HuH-7.5 (cell line): Measurements from ENCODE around the gene USP36.

ENCODE experiments used
- DNase-seq: peaks from one replicate; pipeline ENCODE4 v3.0.0; 2011; ENCODE audit warnings: low spot score

Gene USP36

GRCh38 chr17:78812855-78813254 lies 27.8 kb downstream of the USP36 start:
- DNase-seq: no peak

DNA sequence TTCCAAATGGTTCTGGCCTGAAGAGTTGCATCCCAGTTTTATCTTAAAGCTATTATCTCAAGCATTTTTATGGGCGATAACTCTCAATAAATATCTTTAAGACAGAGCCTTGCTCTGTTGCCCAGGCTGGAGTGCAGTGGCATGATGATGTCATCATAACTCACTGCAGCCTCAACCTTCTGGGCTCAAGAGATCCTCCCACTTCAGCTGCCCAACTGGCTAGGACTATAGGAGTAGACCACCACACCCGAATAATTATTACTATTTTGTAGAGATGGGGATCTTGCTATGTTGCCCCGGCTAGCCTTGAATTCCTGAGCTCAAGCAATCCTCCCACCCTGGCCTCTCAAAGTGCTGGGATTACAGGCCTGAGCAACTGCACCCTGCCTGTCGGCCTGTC lies 32.5 kb downstream of the USP36 start:
- DNase-seq: no peak

DNA sequence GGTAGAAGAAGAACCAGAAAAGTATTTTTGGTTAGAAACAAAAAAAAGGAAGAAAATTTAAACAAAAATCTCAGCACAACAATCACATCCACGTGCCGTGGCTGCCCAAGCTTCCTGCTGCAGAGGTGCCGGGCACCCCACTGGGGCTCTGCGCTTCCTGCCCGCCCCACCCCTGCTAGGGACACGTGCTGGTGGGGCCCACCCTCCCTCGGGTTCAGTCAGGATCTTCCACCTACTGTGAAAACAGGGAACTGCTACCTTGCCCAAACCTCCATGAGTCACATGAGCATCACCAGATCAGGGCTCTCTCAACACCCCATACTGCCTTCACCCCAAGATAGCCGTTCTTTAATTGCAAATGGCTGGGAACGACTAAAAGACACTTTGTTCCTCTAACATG lies 34.2 kb downstream of the USP36 start:
- DNase-seq: no peak

GRCh38 chr17:78805301-78805700 lies 35.3 kb downstream of the USP36 start:
- no peak for DNase-seq

GRCh38 chr17:78804777-78805176 lies 35.8 kb downstream of the USP36 start:
- DNase-seq: no peak

- DNase-seq: no peak
These were observed 37.3 kb downstream of the USP36 start for GRCh38 chr17:78803186-78803845.

- DNase-seq: no peak
These were observed 38.2 kb downstream of the USP36 start for GRCh38 chr17:78802459-78802858.

DNA sequence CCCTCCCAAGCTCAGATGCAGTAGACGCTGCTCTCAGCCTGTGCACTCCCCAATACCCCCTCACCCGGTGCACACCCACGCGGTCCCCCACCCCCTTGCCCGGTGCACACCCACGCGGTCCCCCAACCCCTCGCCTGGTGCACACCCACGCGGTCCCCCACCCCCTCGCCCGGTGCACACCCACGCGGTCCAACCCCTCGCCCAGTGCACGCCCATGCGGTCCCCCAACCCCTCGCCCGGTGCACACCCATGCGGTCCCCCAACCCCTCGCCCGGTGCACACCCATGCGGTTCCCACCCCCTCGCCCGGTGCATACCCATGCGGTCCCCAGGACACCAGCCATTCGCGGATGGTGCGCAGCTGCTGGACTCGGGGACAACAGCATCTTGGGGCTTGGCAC lies 38.6 kb downstream of the USP36 start:
- DNase-seq: no peak

- DNase-seq: no peak
These were observed 40.3 kb downstream of the USP36 start for GRCh38 chr17:78800132-78800931.

GRCh38 chr17:78798695-78799559 lies 41.7 kb downstream of the USP36 start:
- peak; percentile 49 for DNase-seq

- DNase-seq: no peak
These were observed 42.7 kb downstream of the USP36 start for GRCh38 chr17:78797691-78798585.

DNA sequence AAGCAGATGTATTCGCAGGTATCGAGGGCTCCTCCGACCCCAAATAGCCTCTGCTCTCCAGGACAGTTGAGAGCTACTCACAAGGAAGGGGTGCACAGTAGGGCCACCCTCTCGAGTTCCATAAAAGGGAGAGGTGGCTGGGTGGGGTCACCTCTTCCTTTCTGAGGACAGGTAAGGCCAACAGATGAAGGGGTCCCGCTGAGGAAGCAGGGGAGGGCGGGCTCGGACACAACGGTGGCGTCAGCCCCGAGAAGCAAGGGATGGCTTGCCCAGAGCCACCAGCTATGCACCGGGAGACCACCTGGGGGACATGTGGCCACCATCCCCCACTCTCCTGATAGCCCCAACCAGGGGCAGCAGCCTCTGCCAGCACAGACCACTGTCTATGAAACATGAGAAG lies 43.4 kb downstream of the USP36 start:
- DNase-seq: no peak

DNA sequence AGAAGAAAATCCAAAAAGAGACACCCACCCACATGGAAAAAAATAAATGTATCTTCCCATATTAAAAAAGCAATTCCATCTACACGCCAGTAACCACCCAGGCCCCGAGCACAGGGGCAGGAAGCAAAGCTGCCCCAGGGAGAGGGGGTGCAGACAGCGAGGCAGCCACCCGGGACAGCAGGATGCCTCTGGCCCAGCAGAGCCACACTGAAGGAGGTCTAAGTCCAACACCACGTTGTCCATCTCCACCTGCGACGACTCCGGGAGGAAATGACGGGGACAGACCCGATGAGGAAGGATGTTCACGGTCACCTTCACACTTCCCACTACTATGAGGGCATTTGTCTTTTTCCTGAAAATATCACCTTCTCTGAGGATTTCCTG lies 44.1 kb downstream of the USP36 start:
- no peak for DNase-seq

- DNase-seq: no peak
These were observed 44.6 kb downstream of the USP36 start for GRCh38 chr17:78795861-78796516.

DNA sequence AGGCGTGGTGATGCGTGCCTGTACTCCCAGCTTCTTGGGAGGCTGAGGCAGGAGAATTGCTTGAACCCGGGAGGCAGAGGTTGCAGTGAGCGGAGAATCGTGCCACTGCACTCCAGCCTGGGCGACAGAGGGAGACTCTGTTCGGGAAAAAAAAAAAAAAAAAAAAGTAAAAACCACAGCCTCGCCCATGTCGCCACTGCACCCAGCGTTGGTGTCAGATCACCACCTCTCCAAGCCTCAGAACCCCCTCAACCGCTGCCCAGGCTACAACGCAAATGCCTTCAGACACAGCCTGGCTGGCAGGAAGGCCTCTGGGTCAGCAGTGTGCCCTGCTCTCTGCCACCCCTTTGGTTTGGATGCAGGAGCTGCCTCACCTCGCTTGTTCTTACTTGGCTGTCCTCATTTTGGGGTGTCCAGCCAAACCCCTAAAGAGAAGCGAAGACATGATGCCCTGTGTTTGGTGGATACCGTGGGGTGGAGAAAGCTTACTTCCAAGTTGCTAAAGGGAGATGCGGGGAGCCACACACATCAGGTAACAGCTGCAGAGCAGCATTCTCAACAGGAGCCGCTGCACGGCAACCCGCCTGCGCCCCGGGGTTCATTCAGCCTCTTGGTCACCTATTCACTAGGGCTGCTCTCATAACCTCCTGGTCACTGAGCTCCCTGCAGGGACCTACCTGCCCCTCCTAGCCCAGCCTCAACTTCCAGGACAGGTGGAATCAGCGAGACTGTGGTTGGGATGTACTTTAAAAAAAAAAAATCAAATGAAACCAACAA lies 45.6 kb downstream of the USP36 start:
- DNase-seq: no peak

DNA sequence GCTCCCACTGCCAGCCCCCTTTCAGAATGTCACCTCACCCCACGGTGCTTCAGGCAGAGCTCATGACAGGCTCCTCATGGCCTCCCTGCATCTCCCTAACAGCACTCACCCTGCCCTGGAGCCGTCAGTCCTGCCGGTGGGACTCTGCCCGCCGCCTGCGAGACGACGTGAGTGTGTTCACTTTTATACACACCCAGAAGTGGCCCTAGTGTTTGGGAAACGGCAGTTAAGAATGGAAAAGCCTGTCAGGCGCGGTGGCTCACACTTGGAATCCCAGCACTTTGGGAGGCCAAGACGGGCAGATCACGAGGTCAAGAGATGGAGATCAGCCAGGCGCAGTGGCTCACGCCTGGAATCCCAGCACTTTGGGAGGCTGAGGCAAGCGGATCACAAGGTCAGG lies 46.2 kb downstream of the USP36 start:
- DNase-seq: no peak

DNA sequence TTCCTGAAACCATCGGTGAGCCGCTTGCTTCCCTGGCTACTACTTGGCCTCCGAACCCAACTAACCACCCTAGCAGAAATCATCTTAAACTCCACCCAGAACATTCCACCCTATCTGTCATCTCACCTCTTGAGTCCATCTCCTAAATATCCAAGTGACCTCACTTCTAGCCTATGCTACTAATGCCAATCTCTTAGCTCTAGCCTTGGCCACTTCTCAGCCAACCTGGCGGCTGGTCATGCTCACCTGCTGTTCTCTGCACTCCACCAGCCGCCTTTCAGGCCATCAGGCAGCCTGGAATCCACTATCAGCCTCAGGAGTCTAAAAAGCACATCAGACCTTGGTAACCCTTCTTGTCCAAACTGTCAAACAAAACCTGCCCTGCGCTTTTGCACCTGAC lies 46.6 kb downstream of the USP36 start:
- no peak for DNase-seq

DNA sequence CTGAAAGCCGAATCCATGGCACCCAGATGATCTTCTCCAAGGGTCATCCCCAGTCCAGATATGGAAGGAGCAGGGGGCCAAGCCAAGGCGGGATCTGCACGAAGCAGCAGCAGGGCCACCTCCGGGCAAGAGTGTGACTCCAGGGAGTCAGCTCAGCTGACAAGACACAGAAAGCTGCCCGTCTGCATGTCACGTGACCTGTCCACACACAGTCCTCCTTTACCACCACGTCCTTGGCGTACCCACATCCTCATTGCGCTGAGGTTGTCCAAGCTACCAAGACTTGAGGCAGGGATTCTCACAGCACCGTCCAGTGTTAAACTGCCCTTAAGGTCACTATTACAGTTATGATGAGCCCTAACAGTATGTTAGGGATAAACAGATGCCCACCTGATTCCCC lies 47.2 kb downstream of the USP36 start:
- DNase-seq: no peak

DNA sequence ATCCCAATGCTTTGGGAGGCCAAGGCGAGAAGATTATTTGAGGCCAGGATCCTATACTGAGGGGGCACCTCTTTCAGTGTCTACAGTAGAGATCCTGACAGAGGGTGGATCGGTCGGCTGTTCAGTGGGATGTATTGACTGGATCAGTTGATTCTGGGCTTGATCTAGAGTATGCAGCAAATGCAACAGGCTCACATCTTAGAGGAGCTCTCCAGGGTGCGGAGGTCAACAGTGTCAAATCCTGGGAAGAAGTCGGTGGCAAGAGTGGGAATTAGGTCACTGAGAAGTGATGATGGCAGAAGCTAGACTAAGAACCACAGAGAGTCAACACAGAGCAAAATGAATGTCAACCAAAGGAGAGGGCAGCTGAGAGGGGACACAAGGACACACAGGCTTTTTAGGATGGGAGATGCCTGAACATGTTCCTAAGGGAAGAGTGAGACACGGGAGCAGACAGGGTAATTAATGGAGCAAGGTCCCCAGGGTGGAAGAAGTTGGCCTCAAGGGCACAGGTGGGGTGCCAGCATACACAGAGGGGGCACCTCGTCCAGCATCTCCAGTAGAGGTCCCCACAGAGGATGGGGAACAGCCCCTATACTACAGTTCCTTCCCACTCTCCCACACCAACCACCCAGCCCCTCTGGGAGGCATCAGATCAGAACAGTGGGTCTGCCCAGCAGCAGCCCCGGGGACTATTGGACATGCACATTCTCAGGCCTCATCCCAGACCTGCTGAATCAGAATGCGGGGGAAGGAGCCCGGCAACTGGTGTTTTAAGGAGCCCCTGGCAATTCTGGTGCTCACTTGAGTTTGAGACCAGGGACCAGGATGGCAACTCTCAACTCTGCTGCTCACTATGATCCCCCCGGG lies 48.5 kb downstream of the USP36 start:
- no peak for DNase-seq

GRCh38 chr17:78790552-78790951 lies 50.1 kb downstream of the USP36 start:
- DNase-seq: no peak
